Activated B cell treated with CpG ODN at 0.5 μM for 24 hours (primary cell): ENCODE results near the gene CNN2. TPM values are rescaled to one million over a fixed set of nuclear protein-coding genes. Genes with fewer than 3 reads are reported as not detected.

ENCODE experiments used
- ATAC-seq: fragments of 200-7000 bp; cut with Tn5 transposase; one replicate; pipeline ENCODE4 v1.10.0; 2021; ENCODE audit warnings: low read depth, mild to moderate bottlenecking, moderate library complexity
- CTCF ChIA-PET: fragments of 350-600 bp; sonication (Branson Sonifier 250); formaldehyde crosslinking; loops from one replicate; lab custom pipeline; 2021; ENCODE audit warnings: antibody characterized with exemption; lab: Charles Lee
- POLR2A ChIA-PET: fragments of 350-600 bp; sonication (Branson Sonifier 250); formaldehyde crosslinking; loops from one replicate; lab custom pipeline; 2021; ENCODE audit warnings: antibody characterized with exemption; lab: Charles Lee
- DNase-seq: peaks from one replicate; pipeline ENCODE4 v3.0.0; 2022
- H3K27ac Mint-ChIP-seq: one replicate; pipeline ENCODE4 v1.8.0; 2020; ENCODE audit warnings: mixed read lengths
- H3K27me3 Mint-ChIP-seq: one replicate; pipeline ENCODE4 v1.8.0; 2021; ENCODE audit warnings: mixed read lengths
- H3K36me3 Mint-ChIP-seq: one replicate; pipeline ENCODE4 v1.8.0; 2021; ENCODE audit warnings: low read depth, mixed read lengths
- H3K4me1 Mint-ChIP-seq: one replicate; pipeline ENCODE4 v1.8.0; 2021; ENCODE audit warnings: mixed read lengths
- H3K4me3 Mint-ChIP-seq: one replicate; pipeline ENCODE4 v1.8.0; 2020; ENCODE audit warnings: mild to moderate bottlenecking, mixed read lengths
- H3K9me3 Mint-ChIP-seq: one replicate; pipeline ENCODE4 v1.8.0; 2020; ENCODE audit warnings: mixed read lengths
- intact Hi-C: fragments of 100-400 bp; cut with micrococcal nuclease; formaldehyde crosslinking; loops from one replicate; pipeline ENCODE4 v1.15.1; 2024
- total RNA-seq: library from RNA; stranded (reverse); gene quantifications from 2 replicates; pipeline ENCODE4 v1.2.3, GENCODE V29; 2022
- TF ChIP-seq, protein P1 (sequence below): fragments of 200-600 bp; IDR thresholded peaks from one replicate; pipeline ENCODE4 v1.8.0; 2022; ENCODE audit warnings: antibody characterized with exemption, mild to moderate bottlenecking

CNN2 gene
- total RNA-seq, 1 donor from 2014 or later = 352 TPM

DNA sequence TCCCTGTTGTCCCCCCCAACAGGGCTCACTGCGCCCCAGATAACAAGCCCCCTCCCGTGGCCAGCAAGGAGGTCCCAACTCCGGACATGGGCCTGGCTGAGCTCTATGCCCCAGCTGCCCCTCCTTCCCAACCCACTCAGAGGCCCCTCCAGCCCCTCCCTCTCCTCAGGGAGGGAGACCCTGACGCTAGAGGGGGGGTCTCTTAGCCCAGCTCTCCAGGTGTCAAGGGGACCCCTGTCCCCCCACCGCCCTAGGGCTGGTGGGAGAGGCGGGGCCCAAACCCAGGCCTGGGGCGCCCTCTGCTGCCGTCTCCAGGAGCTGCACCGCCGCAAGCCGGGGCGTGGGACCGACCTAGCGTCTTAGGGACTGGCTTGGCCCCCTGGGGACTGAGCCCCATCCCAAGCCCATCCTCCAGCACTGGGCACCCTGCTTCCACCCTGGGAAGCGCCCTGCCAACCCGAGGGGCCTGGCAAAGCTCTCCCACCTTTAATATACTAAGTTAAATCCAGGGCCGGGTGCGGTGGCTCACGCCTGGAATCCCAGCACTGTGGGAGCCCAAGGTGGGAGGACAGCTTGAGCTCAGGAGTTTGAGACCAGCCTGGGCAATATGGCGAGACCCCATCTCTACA lies 24.8 kb upstream of the CNN2 start:
- TF ChIP-seq, protein P1, sequence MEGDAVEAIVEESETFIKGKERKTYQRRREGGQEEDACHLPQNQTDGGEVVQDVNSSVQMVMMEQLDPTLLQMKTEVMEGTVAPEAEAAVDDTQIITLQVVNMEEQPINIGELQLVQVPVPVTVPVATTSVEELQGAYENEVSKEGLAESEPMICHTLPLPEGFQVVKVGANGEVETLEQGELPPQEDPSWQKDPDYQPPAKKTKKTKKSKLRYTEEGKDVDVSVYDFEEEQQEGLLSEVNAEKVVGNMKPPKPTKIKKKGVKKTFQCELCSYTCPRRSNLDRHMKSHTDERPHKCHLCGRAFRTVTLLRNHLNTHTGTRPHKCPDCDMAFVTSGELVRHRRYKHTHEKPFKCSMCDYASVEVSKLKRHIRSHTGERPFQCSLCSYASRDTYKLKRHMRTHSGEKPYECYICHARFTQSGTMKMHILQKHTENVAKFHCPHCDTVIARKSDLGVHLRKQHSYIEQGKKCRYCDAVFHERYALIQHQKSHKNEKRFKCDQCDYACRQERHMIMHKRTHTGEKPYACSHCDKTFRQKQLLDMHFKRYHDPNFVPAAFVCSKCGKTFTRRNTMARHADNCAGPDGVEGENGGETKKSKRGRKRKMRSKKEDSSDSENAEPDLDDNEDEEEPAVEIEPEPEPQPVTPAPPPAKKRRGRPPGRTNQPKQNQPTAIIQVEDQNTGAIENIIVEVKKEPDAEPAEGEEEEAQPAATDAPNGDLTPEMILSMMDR = no peak
- Mint-ChIP-seq H3K36me3 (peaks cover 2% of the 10 kb centered on the region), H3K4me3 (no peak overlapping the region), H3K9me3 (no peaks in the 10 kb centered on the region), H3K27me3 (peaks cover 29% of the 10 kb centered on the region), H3K4me1 (peaks cover 13% of the 10 kb centered on the region), H3K27ac (no peak overlapping the region)
- ATAC-seq (peak; percentile 77), DNase-seq (peak; percentile 75)
- ChIA-PET CTCF (interaction anchor here (0.8 to 1.1 kb wide), 3 partner anchors 24 to 219 kb away, joined by 3 read pairs; no protein-coding TSS in a partner anchor), POLR2A (interaction anchor here (0.5 to 0.9 kb wide), 5 partner anchors 7 to 74 kb away, joined by 3 to 6 read pairs (median 3); partner anchors contain the start of gene ABCA7)
- intact Hi-C loops = loop anchor here (1.0 to 2.0 kb wide), 6 partner anchors 17 to 231 kb away; partner anchors contain the start of genes RNU6-2, TMEM259 and WDR18

DNA sequence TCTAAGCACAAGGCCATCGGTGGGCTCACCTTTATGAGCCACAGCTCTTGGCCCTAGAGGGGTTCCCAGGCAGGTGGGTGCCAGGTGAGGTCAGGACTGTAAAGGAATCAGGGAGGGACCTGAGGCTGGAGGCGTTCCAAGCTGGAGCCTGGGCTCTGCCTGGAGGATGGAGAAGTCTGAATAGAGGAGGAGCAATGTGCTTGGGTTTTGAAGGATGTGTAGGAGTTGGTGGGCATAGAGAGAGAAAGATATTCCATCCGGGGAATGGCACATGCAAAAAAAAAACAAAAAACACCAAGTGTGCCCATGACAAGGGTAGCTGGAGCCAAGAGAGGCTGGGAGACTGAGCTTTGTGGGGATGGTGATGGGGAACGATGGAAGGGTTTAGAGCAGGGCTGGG lies 23.8 kb upstream of the CNN2 start:
- TF ChIP-seq, protein P1 = no peak
- Mint-ChIP-seq H3K4me1 (peaks cover 11% of the 10 kb centered on the region), H3K27me3 (peaks cover 27% of the 10 kb centered on the region), H3K36me3 (peaks cover 6% of the 10 kb centered on the region), H3K9me3 (no peaks in the 10 kb centered on the region), H3K4me3 (no peak overlapping the region), H3K27ac (no peak overlapping the region)
- ChIA-PET CTCF (no interaction called here), POLR2A (interaction anchor here (0.5 to 0.7 kb wide), 2 partner anchors 102 to 233 kb away, joined by 3 to 4 read pairs; no protein-coding TSS in a partner anchor)
- ATAC-seq = no peak
- intact Hi-C loops = no loop called here
- DNase-seq = no peak

DNA sequence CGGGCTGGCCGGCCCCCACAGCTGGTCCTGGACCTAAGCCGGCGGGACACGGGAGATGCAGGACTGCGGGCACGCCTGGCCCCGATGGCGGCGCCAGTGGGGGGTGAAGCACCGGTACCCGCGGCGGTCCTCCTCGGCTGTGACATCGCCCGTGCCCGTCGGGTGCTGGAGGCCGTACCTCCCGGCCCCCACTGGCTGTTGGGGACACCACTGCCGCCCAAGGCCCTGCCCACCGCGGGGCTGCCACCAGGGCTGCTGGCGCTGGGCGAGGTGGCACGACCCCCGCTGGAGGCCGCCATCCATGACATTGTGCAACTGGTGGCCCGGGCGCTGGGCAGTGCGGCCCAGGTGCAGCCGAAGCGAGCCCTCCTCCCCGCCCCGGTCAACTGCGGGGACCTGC lies 23.1 kb upstream of the CNN2 start:
- ATAC-seq = no peak
- Mint-ChIP-seq H3K4me1 (peaks cover 11% of the 10 kb centered on the region), H3K36me3 (peaks cover 7% of the 10 kb centered on the region), H3K27me3 (peaks cover 20% of the 10 kb centered on the region), H3K27ac (no peak overlapping the region), H3K9me3 (no peaks in the 10 kb centered on the region), H3K4me3 (no peak overlapping the region)
- intact Hi-C loops = no loop called here
- no peak for DNase-seq
- ChIA-PET CTCF (no interaction called here), POLR2A (interaction anchor here (1.0 kb wide), 1 partner anchor 11 kb away, joined by 3 read pairs; no protein-coding TSS in a partner anchor)
- TF ChIP-seq, protein P1 = no peak

DNA sequence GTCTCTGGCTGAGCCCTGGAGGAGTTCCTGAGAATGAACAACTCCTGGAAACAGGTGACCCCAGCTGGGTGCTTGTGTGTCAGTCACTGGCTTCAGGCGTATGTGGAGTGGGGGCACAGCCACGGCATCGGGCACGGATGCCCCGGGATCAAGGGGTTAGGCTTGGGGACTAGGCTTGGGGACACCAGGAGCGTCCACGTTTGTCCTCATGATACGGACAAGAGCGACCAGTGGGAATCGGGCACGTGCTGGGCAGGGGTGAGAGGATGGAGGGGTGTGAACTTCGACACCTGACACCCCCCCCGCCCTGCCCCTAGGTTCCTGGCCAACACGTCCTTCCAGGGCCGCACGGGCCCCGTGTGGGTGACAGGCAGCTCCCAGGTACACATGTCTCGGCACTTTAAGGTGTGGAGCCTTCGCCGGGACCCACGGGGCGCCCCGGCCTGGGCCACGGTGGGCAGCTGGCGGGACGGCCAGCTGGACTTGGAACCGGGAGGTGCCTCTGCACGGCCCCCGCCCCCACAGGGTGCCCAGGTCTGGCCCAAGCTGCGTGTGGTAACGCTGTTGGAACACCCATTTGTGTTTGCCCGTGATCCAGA lies 22.1 kb upstream of the CNN2 start:
- DNase-seq = no peak
- Mint-ChIP-seq H3K27ac (peak overlapping the region; percentile 4), H3K36me3 (peaks cover 9% of the 10 kb centered on the region), H3K4me1 (peaks cover 8% of the 10 kb centered on the region), H3K4me3 (no peak overlapping the region), H3K9me3 (no peaks in the 10 kb centered on the region), H3K27me3 (peaks cover 13% of the 10 kb centered on the region)
- CTCF ChIA-PET = interaction anchor here (1.0 kb wide), 1 partner anchor 81 kb away, joined by 4 read pairs; no protein-coding TSS in a partner anchor
- POLR2A ChIA-PET = interaction anchor here (0.9 to 1.3 kb wide), 4 partner anchors 10 to 22 kb away, joined by 3 read pairs; partner anchors contain the start of genes CNN2 and WDR18
- TF ChIP-seq, protein P1 = no peak
- intact Hi-C loops = no loop called here
- ATAC-seq = no peak
